SK-N-SH treated with all-trans-retinoic acid at 6 μM for 48 hours (cell line): ENCODE results near the gene UGP2.
A peak's percentile ranks its signal among the peaks of the same experiment; 100 is the strongest.

ENCODE experiments used
- ATAC-seq: fragments of 200-7000 bp; cut with Tn5 transposase; 3 replicates; pipeline ENCODE4 v1.9.1; 2020; ENCODE audit warnings: mild to moderate bottlenecking, moderate library complexity
- ARNTL ChIP-seq: fragments of 450-650 bp; formaldehyde crosslinking; IDR thresholded peaks from 2 replicates; pipeline ENCODE4 v1.5.0; 2020; ENCODE audit warnings: low read depth, mild to moderate bottlenecking, moderate library complexity, borderline replicate concordance
- BACH2 ChIP-seq: fragments of 250-450 bp; sonication (Bioruptor Pico); IDR thresholded peaks from 2 replicates; pipeline ENCODE4 v1.9.0; 2021; ENCODE audit warnings: mild to moderate bottlenecking, borderline replicate concordance
- CREB5 ChIP-seq: fragments of 250-450 bp; sonication (Bioruptor Pico); IDR thresholded peaks from 2 replicates; pipeline ENCODE4 v1.5.1; 2020; ENCODE audit warnings: low read depth, mild to moderate bottlenecking, moderate library complexity
- CSRNP3 ChIP-seq: fragments of 250-450 bp; sonication (Bioruptor Pico); IDR thresholded peaks from 2 replicates; pipeline ENCODE4 v1.5.1; 2021; ENCODE audit warnings: mild to moderate bottlenecking, moderate library complexity
- ESRRG ChIP-seq: fragments of 250-450 bp; sonication (Bioruptor Pico); IDR thresholded peaks from 2 replicates; pipeline ENCODE4 v1.6.1; 2021; ENCODE audit warnings: mild to moderate bottlenecking
- GLIS3 ChIP-seq: fragments of 250-450 bp; sonication (Bioruptor Pico); IDR thresholded peaks from 2 replicates; pipeline ENCODE4 v1.5.0; 2020; ENCODE audit warnings: mild to moderate bottlenecking, moderate library complexity
- ISL1 ChIP-seq: fragments of 250-450 bp; sonication (Bioruptor Pico); IDR thresholded peaks from 2 replicates; pipeline ENCODE4 v2.1.2; 2022; ENCODE audit warnings: mild to moderate bottlenecking, moderate library complexity
- PPARA ChIP-seq: fragments of 250-450 bp; sonication (Bioruptor Pico); IDR thresholded peaks from 2 replicates; pipeline ENCODE4 v1.5.0; 2020; ENCODE audit warnings: mild to moderate bottlenecking, borderline replicate concordance
- RARB ChIP-seq: fragments of 250-450 bp; sonication (Bioruptor Pico); IDR thresholded peaks from 2 replicates; pipeline ENCODE4 v1.8.0; 2021; ENCODE audit warnings: mild to moderate bottlenecking, moderate library complexity
- SNAI2 ChIP-seq: fragments of 250-450 bp; sonication (Bioruptor Pico); IDR thresholded peaks from 2 replicates; pipeline ENCODE4 v1.5.0; 2020; ENCODE audit warnings: mild to moderate bottlenecking, moderate library complexity
- TCF4 ChIP-seq: fragments of 250-450 bp; sonication (Bioruptor Pico); IDR thresholded peaks from 2 replicates; pipeline ENCODE4 v1.8.0; 2021; ENCODE audit warnings: mild to moderate bottlenecking, moderate library complexity, borderline replicate concordance
- TOX ChIP-seq: fragments of 250-450 bp; sonication (Bioruptor Pico); IDR thresholded peaks from 2 replicates; pipeline ENCODE4 v1.8.0; 2021; ENCODE audit warnings: mild to moderate bottlenecking, moderate library complexity, borderline replicate concordance
- TSHZ2 ChIP-seq: fragments of 250-450 bp; sonication (Bioruptor Pico); IDR thresholded peaks from 2 replicates; pipeline ENCODE4 v1.5.0; 2020; ENCODE audit warnings: mild to moderate bottlenecking, moderate library complexity
- ZC3H10 ChIP-seq: fragments of 250-450 bp; sonication (Bioruptor Pico); IDR thresholded peaks from 2 replicates; pipeline ENCODE4 v1.5.1; 2021; ENCODE audit warnings: mild to moderate bottlenecking, moderate library complexity
- ZFP3 ChIP-seq: fragments of 250-450 bp; sonication (Bioruptor Pico); IDR thresholded peaks from 2 replicates; pipeline ENCODE4 v1.5.0; 2020; ENCODE audit warnings: mild to moderate bottlenecking, moderate library complexity
- ZNF565 ChIP-seq: fragments of 450-650 bp; formaldehyde crosslinking; conservative IDR thresholded peaks from 2 replicates; pipeline ENCODE4 v1.5.0; 2020; ENCODE audit warnings: low read depth, mild to moderate bottlenecking, moderate library complexity
- ZNF70 ChIP-seq: fragments of 450-650 bp; formaldehyde crosslinking; IDR thresholded peaks from 2 replicates; pipeline ENCODE4 v1.5.0; 2020; ENCODE audit warnings: mild to moderate bottlenecking, moderate library complexity
- ZNF8 ChIP-seq: fragments of 450-650 bp; formaldehyde crosslinking; IDR thresholded peaks from 2 replicates; pipeline ENCODE4 v1.5.0; 2020; ENCODE audit warnings: mild to moderate bottlenecking, moderate library complexity

UGP2 gene

GRCh38 chr2:63856303-63856603 lies 14.6 kb downstream of the UGP2 start:
- no peak for ATAC-seq

GRCh38 chr2:63858291-63858690 lies 16.6 kb downstream of the UGP2 start:
- TF ChIP-seq RARB (CRISPR knock-in tag) (no peak), ZFP3 (no peak), ZNF70 (CRISPR knock-in tag) (no peak), ZNF565 (CRISPR knock-in tag) (no peak)
- no peak for ATAC-seq

More at GRCh38 chr2:63856303-63856603, 14.6 kb downstream of the UGP2 start:
- TF ChIP-seq ZFP3 (no peak), TOX (CRISPR knock-in tag) (no peak), ZC3H10 (CRISPR knock-in tag) (no peak)

- peak; percentile 61 for ATAC-seq
- TF ChIP-seq ARNTL (CRISPR knock-in tag), result no peak
- TF ChIP-seq CREB5 (CRISPR knock-in tag), result no peak
- TF ChIP-seq CSRNP3 (CRISPR knock-in tag), result no peak
- no peak for TF ChIP-seq TOX (CRISPR knock-in tag)
These were observed 19.6 kb downstream of the UGP2 start for GRCh38 chr2:63861220-63861822.

GRCh38 chr2:63862806-63863205 lies 21.1 kb downstream of the UGP2 start:
- TF ChIP-seq ISL1 (CRISPR knock-in tag), result peak; percentile 57; the same call in 1 of the 2 replicates
- no peak for TF ChIP-seq GLIS3 (CRISPR knock-in tag)
- ATAC-seq, result peak; percentile 31; the same call in 2 of the 3 replicates

GRCh38 chr2:63863707-63864106 lies 22.0 kb downstream of the UGP2 start:
- TF ChIP-seq ZC3H10 (CRISPR knock-in tag), result no peak
- TF ChIP-seq TCF4, result no peak
- no peak for TF ChIP-seq PPARA (CRISPR knock-in tag)
- no peak for TF ChIP-seq TSHZ2 (CRISPR knock-in tag)
- no peak for TF ChIP-seq RARB (CRISPR knock-in tag)
- TF ChIP-seq ZFP3, result no peak
- ATAC-seq, result no peak

GRCh38 chr2:63865159-63865799 lies 23.6 kb downstream of the UGP2 start:
- ATAC-seq, result no peak

More at GRCh38 chr2:63865159-63865799, 23.6 kb downstream of the UGP2 start:
- TF ChIP-seq ZNF70 (CRISPR knock-in tag) (no peak), ZC3H10 (CRISPR knock-in tag) (no peak), TSHZ2 (CRISPR knock-in tag) (no peak), PPARA (CRISPR knock-in tag) (no peak), ESRRG (no peak), SNAI2 (no peak), ZFP3 (no peak), CSRNP3 (CRISPR knock-in tag) (no peak), TOX (CRISPR knock-in tag) (no peak), BACH2 (CRISPR knock-in tag) (no peak), ARNTL (CRISPR knock-in tag) (no peak), ZNF8 (no peak)
- TF ChIP-seq, all 23 proteins: peak for 0
